ENCODE measurements around the gene DNPH1. TPM values are rescaled to one million over a fixed set of nuclear protein-coding genes. Genes with fewer than 3 reads are reported as not detected.

Gene DNPH1
- total and polyA plus RNA-seq, 3 donors from 2014 or later: 19.3 to 21.8 (median 21.8) TPM

- H3K27ac ChIP-seq: no peak overlapping the region
- TF ChIP-seq CTCF (IDR thresholded peaks at IDR 0.05) (no peak), POLR2A (IDR thresholded peaks at IDR 0.05) (no peak)
- H3K36me3 ChIP-seq (ENCODE audit: low read depth, missing control alignments): no peaks in the 10 kb centered on the region
- no peak overlapping the region for H3K4me3 ChIP-seq
- DNase-seq: no peak
- H3K4me1 ChIP-seq: no peaks in the 10 kb centered on the region
- no peaks in the 10 kb centered on the region for H3K9me3 ChIP-seq
- no peaks in the 10 kb centered on the region for H3K27me3 ChIP-seq
- 79 to 87% methylated on average over 12 of the region's 12 CpGs for WGBS, 2 donors
- intact Hi-C loops (cut with DNase I; ENCODE audit: low total_unique reads): loop anchor here (10.0 kb wide), 1 partner anchor 257 kb away; the partner anchor contains the start of genes LRRC73, POLR1C and YIPF3
Measured at GRCh38 chr6:43257367-43258145, 28.3 kb upstream of the DNPH1 start.

GRCh38 chr6:43256670-43257366, 27.5 kb upstream of the DNPH1 start:
- no peak for TF ChIP-seq CTCF (IDR thresholded peaks at IDR 0.05)
- TF ChIP-seq POLR2A (IDR thresholded peaks at IDR 0.05): no peak
- Histone ChIP-seq H3K27ac (no peak overlapping the region), H3K4me1 (no peaks in the 10 kb centered on the region), H3K4me3 (no peak overlapping the region), H3K27me3 (no peaks in the 10 kb centered on the region), H3K9me3 (no peaks in the 10 kb centered on the region), H3K36me3 (ENCODE audit: low read depth, missing control alignments) (no peaks in the 10 kb centered on the region)
- WGBS, 2 donors: 85 to 87% methylated on average over 9 of the region's 9 CpGs
- DNase-seq: no peak
- intact Hi-C loops (cut with DNase I; ENCODE audit: low total_unique reads): loop anchor here (10.0 kb wide), 1 partner anchor 258 kb away; the partner anchor contains the start of genes LRRC73, POLR1C and YIPF3

- Histone ChIP-seq H3K27ac (no peak overlapping the region), H3K4me1 (peaks cover 6% of the 10 kb centered on the region), H3K9me3 (no peaks in the 10 kb centered on the region), H3K27me3 (no peaks in the 10 kb centered on the region), H3K36me3 (ENCODE audit: low read depth, missing control alignments) (no peaks in the 10 kb centered on the region), H3K4me3 (no peak overlapping the region)
- intact Hi-C loops (cut with DNase I; ENCODE audit: low total_unique reads): loop anchor here (10.0 kb wide), 1 partner anchor 259 kb away; the partner anchor contains the start of genes LRRC73, POLR1C and YIPF3
- WGBS, 2 donors: 85 to 89% methylated on average over 11 of the region's 11 CpGs
- DNase-seq: no peak
- TF ChIP-seq CTCF (IDR thresholded peaks at IDR 0.05) (no peak), POLR2A (IDR thresholded peaks at IDR 0.05) (no peak)
Measured at GRCh38 chr6:43255408-43256054, 26.2 kb upstream of the DNPH1 start.

- no peak overlapping the region for H3K4me3 ChIP-seq
- intact Hi-C loops (cut with DNase I; ENCODE audit: low total_unique reads): loop anchor here (10.0 kb wide), 1 partner anchor 260 kb away; the partner anchor contains the start of genes LRRC73, POLR1C and YIPF3
- WGBS, 2 donors: 81 to 88% methylated on average over 11 of the region's 11 CpGs
- no peaks in the 10 kb centered on the region for H3K9me3 ChIP-seq
- H3K27me3 ChIP-seq: no peaks in the 10 kb centered on the region
- no peak overlapping the region for H3K27ac ChIP-seq
- TF ChIP-seq POLR2A (IDR thresholded peaks at IDR 0.05): no peak
- H3K36me3 ChIP-seq (ENCODE audit: low read depth, missing control alignments): no peaks in the 10 kb centered on the region
- peaks cover 6% of the 10 kb centered on the region for H3K4me1 ChIP-seq
- no peak for DNase-seq
Measured at GRCh38 chr6:43254846-43255245, 25.6 kb upstream of the DNPH1 start.
